ENCODE data around the gene GAB2.

GRCh38 chr11:78416285-78417174 is 1.1 kb downstream of the GAB2 start:
- TF ChIP-seq, protein P1, sequence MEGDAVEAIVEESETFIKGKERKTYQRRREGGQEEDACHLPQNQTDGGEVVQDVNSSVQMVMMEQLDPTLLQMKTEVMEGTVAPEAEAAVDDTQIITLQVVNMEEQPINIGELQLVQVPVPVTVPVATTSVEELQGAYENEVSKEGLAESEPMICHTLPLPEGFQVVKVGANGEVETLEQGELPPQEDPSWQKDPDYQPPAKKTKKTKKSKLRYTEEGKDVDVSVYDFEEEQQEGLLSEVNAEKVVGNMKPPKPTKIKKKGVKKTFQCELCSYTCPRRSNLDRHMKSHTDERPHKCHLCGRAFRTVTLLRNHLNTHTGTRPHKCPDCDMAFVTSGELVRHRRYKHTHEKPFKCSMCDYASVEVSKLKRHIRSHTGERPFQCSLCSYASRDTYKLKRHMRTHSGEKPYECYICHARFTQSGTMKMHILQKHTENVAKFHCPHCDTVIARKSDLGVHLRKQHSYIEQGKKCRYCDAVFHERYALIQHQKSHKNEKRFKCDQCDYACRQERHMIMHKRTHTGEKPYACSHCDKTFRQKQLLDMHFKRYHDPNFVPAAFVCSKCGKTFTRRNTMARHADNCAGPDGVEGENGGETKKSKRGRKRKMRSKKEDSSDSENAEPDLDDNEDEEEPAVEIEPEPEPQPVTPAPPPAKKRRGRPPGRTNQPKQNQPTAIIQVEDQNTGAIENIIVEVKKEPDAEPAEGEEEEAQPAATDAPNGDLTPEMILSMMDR (IDR thresholded peaks at IDR 0.05), result peak; percentile 24 to 49 (median 35)
- peak; percentile 84 to 93 for TF ChIP-seq POLR2AphosphoS5 (IDR thresholded peaks at IDR 0.05)
